H9 (cell line): ENCODE data around the gene DENND1A. TPM values are rescaled to one million over a fixed set of nuclear protein-coding genes. Genes with fewer than 3 reads are reported as not detected.

Experiments
- DNase-seq: peaks from one replicate; pipeline ENCODE4 v3.0.0-alpha.2; 2017
- H2AFZ ChIP-seq: one replicate; pipeline ENCODE4 v1.6.1; 2013; ENCODE audit warnings: mild to moderate bottlenecking, low read length, control low read depth, moderate library complexity
- H2AK5ac ChIP-seq: 2 replicates; pipeline ENCODE4 v1.6.1; 2013; ENCODE audit warnings: low read length, control low read depth, mixed read lengths; ENCODE audit not compliant: insufficient read length
- H2BK120ac ChIP-seq: one replicate; pipeline ENCODE4 v1.6.1; 2013; ENCODE audit warnings: low read depth, mild to moderate bottlenecking, low read length, control low read depth, inconsistent platforms; ENCODE audit not compliant: poor library complexity, severe bottlenecking
- H2BK12ac ChIP-seq: 2 replicates; pipeline ENCODE4 v1.6.1; 2013; ENCODE audit warnings: low read length, control low read depth, mixed read lengths, low read depth; ENCODE audit not compliant: insufficient read length
- H2BK15ac ChIP-seq: 2 replicates; pipeline ENCODE4 v1.6.1; 2013; ENCODE audit warnings: low read depth, low read length, control low read depth
- H2BK20ac ChIP-seq: one replicate; pipeline ENCODE4 v1.6.1; 2013; ENCODE audit warnings: low read depth, mild to moderate bottlenecking, low read length, control low read depth, inconsistent platforms; ENCODE audit not compliant: poor library complexity, severe bottlenecking
- H2BK5ac ChIP-seq: 2 replicates; pipeline ENCODE4 v1.6.1; 2013; ENCODE audit warnings: low read length, control low read depth, mixed read lengths; ENCODE audit not compliant: insufficient read length
- H3K14ac ChIP-seq: 2 replicates; pipeline ENCODE4 v1.6.1; 2013; ENCODE audit warnings: low read length, control low read depth; ENCODE audit not compliant: insufficient read depth
- H3K18ac ChIP-seq: 2 replicates; pipeline ENCODE4 v1.6.1; 2013; ENCODE audit warnings: low read depth, mild to moderate bottlenecking, mixed read lengths, low read length, control low read depth; ENCODE audit not compliant: insufficient read length
- H3K23ac ChIP-seq: 2 replicates; pipeline ENCODE4 v1.6.1; 2013; ENCODE audit warnings: low read length, control low read depth, mixed read lengths, low read depth; ENCODE audit not compliant: insufficient read length
- H3K23me2 ChIP-seq: 2 replicates; pipeline ENCODE4 v1.6.1; 2013; ENCODE audit warnings: low read depth, mild to moderate bottlenecking, mixed read lengths, low read length, control low read depth; ENCODE audit not compliant: insufficient read length, poor library complexity, severe bottlenecking
- H3K27ac ChIP-seq: 2 replicates; pipeline ENCODE4 v1.5.1; 2013; ENCODE audit warnings: low read length, control low read depth, mixed read lengths, low read depth; ENCODE audit not compliant: insufficient read length
- H3K27me3 ChIP-seq: 2 replicates; pipeline ENCODE4 v1.6.1; 2013; ENCODE audit warnings: low read length, control low read depth, inconsistent platforms; ENCODE audit not compliant: insufficient read depth
- H3K4ac ChIP-seq: 2 replicates; pipeline ENCODE4 v1.6.1; 2013; ENCODE audit warnings: low read depth, mild to moderate bottlenecking, control low read depth, inconsistent platforms, low read length, moderate library complexity
- H3K4me1 ChIP-seq: 2 replicates; pipeline ENCODE4 v1.6.1; 2013; ENCODE audit warnings: low read length, control low read depth, inconsistent platforms; ENCODE audit not compliant: insufficient read depth
- H3K4me2 ChIP-seq: 2 replicates; pipeline ENCODE4 v1.6.1; 2013; ENCODE audit warnings: low read length, control low read depth, mixed read lengths; ENCODE audit not compliant: insufficient read length, insufficient read depth
- H3K56ac ChIP-seq: 2 replicates; pipeline ENCODE4 v1.6.1; 2013; ENCODE audit warnings: low read depth, mild to moderate bottlenecking, mixed read lengths, low read length, control low read depth; ENCODE audit not compliant: insufficient read length
- H3K79me1 ChIP-seq: 2 replicates; pipeline ENCODE4 v1.6.1; 2013; ENCODE audit warnings: low read depth, mild to moderate bottlenecking, moderate library complexity, low read length, control low read depth, inconsistent platforms; ENCODE audit not compliant: insufficient read depth, poor library complexity, severe bottlenecking
- H3K79me2 ChIP-seq: 2 replicates; pipeline ENCODE4 v1.6.1; 2013; ENCODE audit warnings: low read length, control low read depth, inconsistent platforms; ENCODE audit not compliant: insufficient read depth
- H3K9ac ChIP-seq: 2 replicates; pipeline ENCODE4 v1.6.1; 2013; ENCODE audit warnings: low read length, control low read depth, mixed read lengths; ENCODE audit not compliant: insufficient read length; ENCODE audit errors: extremely low read depth
- H3K9me3 ChIP-seq: one replicate; pipeline ENCODE4 v1.6.1; 2013; ENCODE audit warnings: low read depth, low read length, inconsistent platforms; ENCODE audit not compliant: control insufficient read depth
- H3T11ph ChIP-seq: one replicate; pipeline ENCODE4 v1.6.1; 2013; ENCODE audit warnings: mild to moderate bottlenecking, low read length, control low read depth, inconsistent platforms
- H4K20me1 ChIP-seq: one replicate; pipeline ENCODE4 v1.6.1; 2013; ENCODE audit not compliant: control insufficient read depth, insufficient read length, insufficient read depth
- H4K5ac ChIP-seq: 2 replicates; pipeline ENCODE4 v1.6.1; 2013; ENCODE audit warnings: low read depth, mild to moderate bottlenecking, mixed read lengths, low read length, control low read depth; ENCODE audit not compliant: insufficient read length
- H4K8ac ChIP-seq: replicated peaks from 2 replicates; pipeline ENCODE4 v1.6.1; 2013; ENCODE audit warnings: low read length, control low read depth, mixed read lengths, low read depth; ENCODE audit not compliant: insufficient read length
- H4K91ac ChIP-seq: 2 replicates; pipeline ENCODE4 v1.6.1; 2013; ENCODE audit warnings: low read depth, mild to moderate bottlenecking, moderate library complexity, mixed read lengths, low read length, control low read depth; ENCODE audit not compliant: insufficient read length
- H3K27ac Mint-ChIP-seq, 3 experiments: 2 replicates in 2 of 3; 3 replicates in 1 of 3; pipeline ENCODE4 v1.8.0; 2020 to 2021; ENCODE audit warnings: mixed read lengths in 3 of 3, mild to moderate bottlenecking in 1 of 3, moderate library complexity in 1 of 3
- H3K27me3 Mint-ChIP-seq: 2 replicates; pipeline ENCODE4 v1.8.0; 2021; ENCODE audit warnings: low read depth, mild to moderate bottlenecking, moderate library complexity, mixed read lengths
- H3K36me3 Mint-ChIP-seq, 3 experiments: 2 replicates in 2 of 3; 3 replicates in 1 of 3; pipeline ENCODE4 v1.8.0; 2020 to 2021; ENCODE audit warnings: low read depth in 3 of 3, mixed read lengths in 3 of 3; ENCODE audit not compliant: insufficient read depth in 1 of 3
- H3K4me1 Mint-ChIP-seq, 2 experiments: 2 replicates each; pipeline ENCODE4 v1.8.0; 2020; ENCODE audit warnings: mixed read lengths in 2 of 2
- H3K4me3 Mint-ChIP-seq, 2 experiments: 2 replicates in 1 of 2; 3 replicates in 1 of 2; pipeline ENCODE4 v1.8.0; 2020 to 2021; ENCODE audit warnings: mild to moderate bottlenecking in 2 of 2, mixed read lengths in 2 of 2, moderate library complexity in 1 of 2
- H3K9me3 Mint-ChIP-seq, 2 experiments: 2 replicates in 1 of 2; 3 replicates in 1 of 2; pipeline ENCODE4 v1.8.0; 2020; ENCODE audit warnings: mild to moderate bottlenecking in 2 of 2, mixed read lengths in 2 of 2, moderate library complexity in 1 of 2
- CTCF ChIP-seq: fragments of 200-600 bp; sonication (generic); conservative IDR thresholded peaks from 3 replicates; pipeline ENCODE4 v1.8.0; 2021; ENCODE audit warnings: antibody characterized with exemption, mild to moderate bottlenecking
- WGBS: extraction: QIAGEN DNeasy Blood & Tissue Kit; methylation state at CpG from one replicate; pipeline ENCODE4 v1.1.7; 2013; ENCODE audit warnings: missing lambda C conversion rate, low lambda C conversion rate, mixed read lengths; ENCODE audit not compliant: insufficient read length; ENCODE audit errors: extremely low coverage; 5-methylcytosine and 5-hydroxymethylcytosine counted together
- total RNA-seq: library from RNA; stranded (reverse); gene quantifications from 2 replicates; pipeline ENCODE4 v1.2.1, GENCODE V29; 2021

DENND1A gene
- total RNA-seq, 1 experiment from 2014 or later, result 20.4 TPM

GRCh38 chr9:123358181-123358905 lies 571.6 kb downstream of the DENND1A start:
- Histone ChIP-seq H2AFZ (no peak overlapping the region), H3K79me1 (no peaks in the 10 kb centered on the region), H4K20me1 (no peaks in the 10 kb centered on the region), H2AK5ac (no peak overlapping the region), H3K18ac (peak overlapping the region; percentile 15), H3K9me3 (no peaks in the 10 kb centered on the region), H3K4me2 (no peak overlapping the region), H4K8ac (no peak overlapping the region), H3K23me2 (peaks cover 8% of the 10 kb centered on the region), H2BK15ac (no peak overlapping the region), H3K79me2 (no peaks in the 10 kb centered on the region), H3K14ac (no peak overlapping the region; the same call in 1 of the 2 replicates), H3K27me3 (no peaks in the 10 kb centered on the region; the same call in 1 of the 2 replicates), H4K91ac (no peak overlapping the region), H3K9ac (no peak overlapping the region), H2BK5ac (no peak overlapping the region), H2BK120ac (no peak overlapping the region), H3K23ac (no peak overlapping the region), H3K4ac (no peak overlapping the region), H3T11ph (no peak overlapping the region), H2BK20ac (no peak overlapping the region), H3K27ac (no peak overlapping the region), H3K56ac (no peak overlapping the region), H2BK12ac (no peak overlapping the region), H4K5ac (no peak overlapping the region), H3K4me1 (peaks cover 16% of the 10 kb centered on the region; the same call in 1 of the 2 replicates)
- no peaks in the 10 kb centered on the region; a peak in 2 of 5 replicates for H3K9me3 Mint-ChIP-seq
- WGBS, result no CpG with 5 or more reads among the region's 10 CpGs
- H3K27ac Mint-ChIP-seq, result peak overlapping the region in 2 of 3 experiments; percentile 79 to 84; a peak in 4 of 7 replicates
- H3K4me1 Mint-ChIP-seq, result peaks cover 59 to 76% of the 10 kb centered on the region in 2 experiments
- no peaks in the 10 kb centered on the region for H3K36me3 Mint-ChIP-seq
- H3K27me3 Mint-ChIP-seq, result peaks cover 4% of the 10 kb centered on the region
- no peak for TF ChIP-seq CTCF
- no peak for DNase-seq
- H3K4me3 Mint-ChIP-seq, result peak overlapping the region in 1 of 2 experiments; percentile 63; a peak in 2 of 5 replicates
